HCT116 (cell line): Measurements from ENCODE around the gene ANKRD55. TPM values are rescaled to one million over a fixed set of nuclear protein-coding genes. Genes with fewer than 3 reads are reported as not detected.

ENCODE experiments used
- ATAC-seq: fragments of 200-7000 bp; cut with Tn5 transposase; 2 replicates; pipeline ENCODE4 v1.9.1; 2020; ENCODE audit warnings: mild to moderate bottlenecking, moderate library complexity
- BruUV-seq: library from RNA; stranded (reverse); fragments of 400-500 nt; replicated peaks from 2 replicates; lab custom pipeline; 2021; lab: Mats Ljungman, UMichigan
- CTCF ChIA-PET: fragments of 300-600 bp; sonication (Branson Sonifier 250); formaldehyde crosslinking; loops from one replicate; lab custom pipeline; 2021; ENCODE audit warnings: antibody characterized with exemption; lab: Charles Lee
- POLR2A ChIA-PET: fragments of 300-600, 350-600 bp; sonication (Branson Sonifier 250); formaldehyde crosslinking; loops from one replicate; lab custom pipeline; 2021; ENCODE audit warnings: antibody characterized with exemption; lab: Charles Lee
- RAD21 ChIA-PET, 2 experiments: fragments of 300-600 bp; sonication (Branson Sonifier 250); formaldehyde crosslinking; loops; one replicate each; lab custom pipeline; 2023; ENCODE audit warnings: low total read pairs in 2 of 2; ENCODE audit not compliant: uncharacterized antibody in 2 of 2, unreplicated experiment in 2 of 2, low non-redundant PET in 1 of 2; lab: Charles Lee
- DNase-seq: peaks from one replicate; pipeline ENCODE4 v3.0.0-alpha.2; 2010; ENCODE audit warnings: low read depth, low spot score
- H2AFZ ChIP-seq: fragments of 200-600 bp; shearing (Covaris generic), sonication (generic); 2 replicates; pipeline ENCODE4 v1.6.1; 2017; ENCODE audit warnings: low read depth, mixed run types, mixed read lengths, antibody characterized with exemption, low read length; ENCODE audit not compliant: poor library complexity, severe bottlenecking
- H3K27ac ChIP-seq: 2 replicates; pipeline ENCODE4 v1.5.1; 2012; ENCODE audit warnings: low read depth, low read length
- H3K27me3 ChIP-seq: fragments of 200-600 bp; sonication (generic); 2 replicates; pipeline ENCODE4 v1.6.1; 2016; ENCODE audit warnings: mixed run types, low read length, mixed read lengths; ENCODE audit not compliant: insufficient read depth
- H3K36me3 ChIP-seq, 2 experiments: fragments of 200-500 bp in 1 of 2; fragments of 200-600 bp in 1 of 2; sonication (Bioruptor generic) in 1 of 2; sonication (generic) in 1 of 2; 2 replicates each; pipeline versions ENCODE4 v1.5.1 to v1.6.1; 2014 to 2016; ENCODE audit warnings: low read length in 2 of 2, inconsistent platforms in 1 of 2, mixed read lengths in 1 of 2, mixed run types in 1 of 2; ENCODE audit not compliant: insufficient read depth in 2 of 2, control insufficient read depth in 1 of 2
- H3K4me1 ChIP-seq, 2 experiments: fragments of 200-600 bp in 1 of 2; sonication (generic) in 1 of 2; 2 replicates each; pipeline versions ENCODE4 v1.5.1 to v1.6.1; 2012 to 2017; ENCODE audit warnings: low read length in 2 of 2, inconsistent platforms in 1 of 2, mild to moderate bottlenecking in 1 of 2, mixed read lengths in 1 of 2, mixed run types in 1 of 2, moderate library complexity in 1 of 2; ENCODE audit not compliant: insufficient read depth in 2 of 2, control insufficient read depth in 1 of 2
- H3K4me2 ChIP-seq: fragments of 200-600 bp; sonication (generic); 2 replicates; pipeline ENCODE4 v1.6.1; 2017; ENCODE audit warnings: mixed run types, low read length, mixed read lengths
- H3K4me3 ChIP-seq, 2 experiments: fragments of 200-600 bp in 1 of 2; sonication (generic) in 1 of 2; replicated peaks in 1 of 2; 2 replicates each; pipeline ENCODE4 v1.5.1; 2011 to 2016; ENCODE audit warnings: low read length in 2 of 2, control low read depth in 1 of 2, low read depth in 1 of 2, mild to moderate bottlenecking in 1 of 2, mixed read lengths in 1 of 2, mixed run types in 1 of 2
- H3K79me2 ChIP-seq: fragments of 200-600 bp; sonication (generic); 2 replicates; pipeline ENCODE4 v1.6.1; 2017; ENCODE audit warnings: mild to moderate bottlenecking, mixed run types, low read length, moderate library complexity, mixed read lengths; ENCODE audit not compliant: insufficient read depth
- H3K9ac ChIP-seq: fragments of 200-600 bp; sonication (generic); 2 replicates; pipeline ENCODE4 v1.6.1; 2016; ENCODE audit warnings: low read length, mixed read lengths
- H3K9me2 ChIP-seq: fragments of 200-600 bp; sonication (generic), shearing (Covaris generic); 2 replicates; pipeline ENCODE4 v1.6.1; 2017; ENCODE audit warnings: mixed run types, mild to moderate bottlenecking, moderate library complexity; ENCODE audit not compliant: insufficient read depth
- H3K9me3 ChIP-seq, 2 experiments: fragments of 200-500 bp in 1 of 2; fragments of 200-600 bp in 1 of 2; sonication (Bioruptor generic) in 1 of 2; sonication (generic) in 1 of 2; 2 replicates each; pipeline ENCODE4 v1.6.1; 2014 to 2017; ENCODE audit warnings: low read length in 2 of 2, mixed read lengths in 2 of 2, inconsistent platforms in 1 of 2, low read depth in 1 of 2, mild to moderate bottlenecking in 1 of 2, mixed run types in 1 of 2, moderate library complexity in 1 of 2; ENCODE audit not compliant: control insufficient read depth in 1 of 2, insufficient read depth in 1 of 2
- H4K20me1 ChIP-seq: fragments of 200-600 bp; sonication (generic), shearing (Covaris generic); 2 replicates; pipeline ENCODE4 v1.6.1; 2017; ENCODE audit warnings: mixed run types, mild to moderate bottlenecking, moderate library complexity; ENCODE audit not compliant: insufficient read depth
- EGR1 ChIP-seq: IDR thresholded peaks from 2 replicates; pipeline ENCODE4 v1.6.1; 2012; ENCODE audit warnings: low read depth
- ELF1 ChIP-seq: IDR thresholded peaks from 2 replicates; pipeline ENCODE4 v1.6.1; 2012; ENCODE audit warnings: low read depth, borderline replicate concordance
- EZH2 ChIP-seq: fragments of 200-600 bp; sonication (generic); IDR thresholded peaks from 2 replicates; pipeline ENCODE4 v1.6.1; 2017; ENCODE audit warnings: antibody characterized with exemption, mixed run types
- EZH2phosphoT487 ChIP-seq: fragments of 200-600 bp; IDR thresholded peaks from 2 replicates; pipeline ENCODE4 v1.6.1; 2018; ENCODE audit warnings: antibody characterized with exemption, borderline replicate concordance
- FOSL1 ChIP-seq: IDR thresholded peaks from 2 replicates; pipeline ENCODE4 v1.6.1; 2012; ENCODE audit warnings: low read depth
- POLR2A ChIP-seq: IDR thresholded peaks from 2 replicates; pipeline ENCODE4 v1.7.0; 2011; ENCODE audit warnings: borderline replicate concordance; ENCODE audit not compliant: insufficient read depth, insufficient read length; ENCODE audit errors: extremely low read depth
- POLR2AphosphoS5 ChIP-seq: IDR thresholded peaks from 2 replicates; pipeline ENCODE4 v1.6.1; 2011; ENCODE audit warnings: mild to moderate bottlenecking, low read depth, low read length, moderate library complexity
- SIN3A ChIP-seq: IDR thresholded peaks from 2 replicates; pipeline ENCODE4 v1.6.1; 2012; ENCODE audit warnings: low read depth
- SP1 ChIP-seq: IDR thresholded peaks from 2 replicates; pipeline ENCODE4 v1.6.1; 2012; ENCODE audit warnings: low read depth
- SRF ChIP-seq: IDR thresholded peaks from 2 replicates; pipeline ENCODE4 v1.6.1; 2012; ENCODE audit warnings: low read depth
- TCF7L2 ChIP-seq: IDR thresholded peaks from 2 replicates; pipeline ENCODE4 v1.7.0; 2011; ENCODE audit warnings: borderline replicate concordance, inconsistent platforms; ENCODE audit not compliant: insufficient read depth, insufficient read length; ENCODE audit errors: extremely low read depth
- ZFX ChIP-seq: fragments of 450-650 bp; IDR thresholded peaks from 2 replicates; pipeline ENCODE4 v1.6.1; 2017
- ZNF274 ChIP-seq: fragments of 200-500 bp; sonication (Bioruptor generic); IDR thresholded peaks from 2 replicates; pipeline ENCODE4 v1.6.1; 2014; ENCODE audit warnings: mild to moderate bottlenecking, low read depth, low read length, inconsistent platforms
- intact Hi-C: fragments of 100-400 bp; cut with micrococcal nuclease; formaldehyde crosslinking; loops from 2 replicates; pipeline ENCODE4 v1.10.0; 2022
- total RNA-seq: library from RNA; stranded (reverse); gene quantifications from one replicate; pipeline ENCODE4 v1.2.1, GENCODE V29; 2021; ENCODE audit not compliant: unreplicated experiment
- TF ChIP-seq, protein P1 (sequence below): IDR thresholded peaks from 2 replicates; pipeline ENCODE4 v1.6.1; 2011; ENCODE audit warnings: mild to moderate bottlenecking, low read length, moderate library complexity; ENCODE audit not compliant: insufficient replicate concordance; ENCODE audit errors: extremely low read depth
- TF ChIP-seq, protein P2 (sequence below), 3 experiments: fragments of 200-600 bp in 1 of 3; sonication (generic) in 1 of 3; IDR thresholded peaks in 2 of 3; conservative IDR thresholded peaks in 1 of 3; 2 replicates each; pipeline ENCODE4 v1.5.1; 2012 to 2017; ENCODE audit warnings: low read depth in 2 of 3, low read length in 2 of 3, antibody characterized with exemption in 1 of 3, borderline replicate concordance in 1 of 3, control low read depth in 1 of 3, mild to moderate bottlenecking in 1 of 3, mixed read lengths in 1 of 3, mixed run types in 1 of 3, moderate library complexity in 1 of 3; ENCODE audit not compliant: insufficient read depth in 1 of 3
- TF ChIP-seq, protein P3 (sequence below): IDR thresholded peaks from 2 replicates; pipeline ENCODE4 v1.6.1; 2012; ENCODE audit warnings: low read depth

Gene ANKRD55
- total RNA-seq, 1 experiment from 2014 or later, result not detected

DNA sequence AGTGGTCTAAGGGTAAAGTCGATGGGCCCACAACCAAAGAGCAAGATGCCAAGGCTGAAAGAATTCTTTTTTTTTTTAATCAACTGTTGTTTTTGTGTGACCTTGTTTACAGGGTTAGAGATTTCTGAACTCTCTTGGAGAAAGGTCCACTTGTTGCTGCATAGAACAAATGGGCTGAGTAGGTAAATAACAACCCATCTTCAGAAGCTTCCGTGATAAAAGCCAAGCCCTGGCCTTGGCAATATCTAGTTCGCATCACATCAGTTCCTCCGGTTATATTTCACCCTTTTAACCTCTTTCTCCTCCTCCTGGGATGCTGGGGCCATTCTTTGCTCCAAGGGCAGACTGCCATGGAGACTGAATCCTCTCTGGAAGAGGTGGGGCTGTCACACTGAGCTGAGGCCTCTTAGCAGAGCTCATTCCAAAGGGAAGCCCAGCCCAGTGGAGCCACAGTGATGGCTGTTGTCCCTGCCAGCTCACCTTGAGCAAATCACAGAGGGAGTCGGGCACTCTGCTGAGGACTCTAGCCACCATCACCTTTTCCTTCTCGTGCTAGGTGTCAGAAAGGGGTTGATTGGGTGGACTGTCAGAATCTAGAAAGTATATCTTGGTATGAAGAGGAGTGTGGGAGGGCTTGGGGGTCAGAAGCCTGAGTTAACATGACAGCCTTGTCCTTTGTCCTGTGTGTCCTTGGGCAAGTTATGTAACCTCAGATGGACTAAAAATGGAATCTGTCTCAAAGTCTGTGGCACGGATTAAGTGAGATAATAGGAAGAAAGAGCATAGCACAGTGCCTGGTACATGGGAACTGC lies 17.9 kb downstream of the ANKRD55 start:
- no peak for TF ChIP-seq EZH2phosphoT487
- TF ChIP-seq, protein P1, sequence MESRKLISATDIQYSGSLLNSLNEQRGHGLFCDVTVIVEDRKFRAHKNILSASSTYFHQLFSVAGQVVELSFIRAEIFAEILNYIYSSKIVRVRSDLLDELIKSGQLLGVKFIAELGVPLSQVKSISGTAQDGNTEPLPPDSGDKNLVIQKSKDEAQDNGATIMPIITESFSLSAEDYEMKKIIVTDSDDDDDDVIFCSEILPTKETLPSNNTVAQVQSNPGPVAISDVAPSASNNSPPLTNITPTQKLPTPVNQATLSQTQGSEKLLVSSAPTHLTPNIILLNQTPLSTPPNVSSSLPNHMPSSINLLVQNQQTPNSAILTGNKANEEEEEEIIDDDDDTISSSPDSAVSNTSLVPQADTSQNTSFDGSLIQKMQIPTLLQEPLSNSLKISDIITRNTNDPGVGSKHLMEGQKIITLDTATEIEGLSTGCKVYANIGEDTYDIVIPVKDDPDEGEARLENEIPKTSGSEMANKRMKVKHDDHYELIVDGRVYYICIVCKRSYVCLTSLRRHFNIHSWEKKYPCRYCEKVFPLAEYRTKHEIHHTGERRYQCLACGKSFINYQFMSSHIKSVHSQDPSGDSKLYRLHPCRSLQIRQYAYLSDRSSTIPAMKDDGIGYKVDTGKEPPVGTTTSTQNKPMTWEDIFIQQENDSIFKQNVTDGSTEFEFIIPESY, result no peak
- TF ChIP-seq SP1, result no peak
- TF ChIP-seq POLR2AphosphoS5, result no peak
- no peak for TF ChIP-seq EGR1
- TF ChIP-seq, protein P2, sequence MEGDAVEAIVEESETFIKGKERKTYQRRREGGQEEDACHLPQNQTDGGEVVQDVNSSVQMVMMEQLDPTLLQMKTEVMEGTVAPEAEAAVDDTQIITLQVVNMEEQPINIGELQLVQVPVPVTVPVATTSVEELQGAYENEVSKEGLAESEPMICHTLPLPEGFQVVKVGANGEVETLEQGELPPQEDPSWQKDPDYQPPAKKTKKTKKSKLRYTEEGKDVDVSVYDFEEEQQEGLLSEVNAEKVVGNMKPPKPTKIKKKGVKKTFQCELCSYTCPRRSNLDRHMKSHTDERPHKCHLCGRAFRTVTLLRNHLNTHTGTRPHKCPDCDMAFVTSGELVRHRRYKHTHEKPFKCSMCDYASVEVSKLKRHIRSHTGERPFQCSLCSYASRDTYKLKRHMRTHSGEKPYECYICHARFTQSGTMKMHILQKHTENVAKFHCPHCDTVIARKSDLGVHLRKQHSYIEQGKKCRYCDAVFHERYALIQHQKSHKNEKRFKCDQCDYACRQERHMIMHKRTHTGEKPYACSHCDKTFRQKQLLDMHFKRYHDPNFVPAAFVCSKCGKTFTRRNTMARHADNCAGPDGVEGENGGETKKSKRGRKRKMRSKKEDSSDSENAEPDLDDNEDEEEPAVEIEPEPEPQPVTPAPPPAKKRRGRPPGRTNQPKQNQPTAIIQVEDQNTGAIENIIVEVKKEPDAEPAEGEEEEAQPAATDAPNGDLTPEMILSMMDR (IDR thresholded peaks at IDR 0.05 in 2 of 3, conservative IDR thresholded peaks at IDR 0.05 in 1 of 3; ENCODE audit: borderline replicate concordance in 1 of 3, insufficient read depth in 1 of 3, low read depth in 2 of 3, low read length in 2 of 3), result no peak
- TF ChIP-seq TCF7L2, result no peak
- TF ChIP-seq ZNF274, result no peak
- TF ChIP-seq SRF, result no peak
- TF ChIP-seq ELF1, result no peak
- no peak for TF ChIP-seq EZH2
- TF ChIP-seq, protein P3, sequence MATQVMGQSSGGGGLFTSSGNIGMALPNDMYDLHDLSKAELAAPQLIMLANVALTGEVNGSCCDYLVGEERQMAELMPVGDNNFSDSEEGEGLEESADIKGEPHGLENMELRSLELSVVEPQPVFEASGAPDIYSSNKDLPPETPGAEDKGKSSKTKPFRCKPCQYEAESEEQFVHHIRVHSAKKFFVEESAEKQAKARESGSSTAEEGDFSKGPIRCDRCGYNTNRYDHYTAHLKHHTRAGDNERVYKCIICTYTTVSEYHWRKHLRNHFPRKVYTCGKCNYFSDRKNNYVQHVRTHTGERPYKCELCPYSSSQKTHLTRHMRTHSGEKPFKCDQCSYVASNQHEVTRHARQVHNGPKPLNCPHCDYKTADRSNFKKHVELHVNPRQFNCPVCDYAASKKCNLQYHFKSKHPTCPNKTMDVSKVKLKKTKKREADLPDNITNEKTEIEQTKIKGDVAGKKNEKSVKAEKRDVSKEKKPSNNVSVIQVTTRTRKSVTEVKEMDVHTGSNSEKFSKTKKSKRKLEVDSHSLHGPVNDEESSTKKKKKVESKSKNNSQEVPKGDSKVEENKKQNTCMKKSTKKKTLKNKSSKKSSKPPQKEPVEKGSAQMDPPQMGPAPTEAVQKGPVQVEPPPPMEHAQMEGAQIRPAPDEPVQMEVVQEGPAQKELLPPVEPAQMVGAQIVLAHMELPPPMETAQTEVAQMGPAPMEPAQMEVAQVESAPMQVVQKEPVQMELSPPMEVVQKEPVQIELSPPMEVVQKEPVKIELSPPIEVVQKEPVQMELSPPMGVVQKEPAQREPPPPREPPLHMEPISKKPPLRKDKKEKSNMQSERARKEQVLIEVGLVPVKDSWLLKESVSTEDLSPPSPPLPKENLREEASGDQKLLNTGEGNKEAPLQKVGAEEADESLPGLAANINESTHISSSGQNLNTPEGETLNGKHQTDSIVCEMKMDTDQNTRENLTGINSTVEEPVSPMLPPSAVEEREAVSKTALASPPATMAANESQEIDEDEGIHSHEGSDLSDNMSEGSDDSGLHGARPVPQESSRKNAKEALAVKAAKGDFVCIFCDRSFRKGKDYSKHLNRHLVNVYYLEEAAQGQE, result no peak
- TF ChIP-seq ZFX, result no peak
- TF ChIP-seq POLR2A, result no peak
- no peak for TF ChIP-seq FOSL1
- TF ChIP-seq SIN3A, result no peak
- Histone ChIP-seq H3K4me2 (no peak overlapping the region), H3K4me1 (peaks cover 13 to 23% of the 10 kb centered on the region in 2 experiments), H2AFZ (no peak overlapping the region), H3K79me2 (no peaks in the 10 kb centered on the region), H3K9me2 (no peaks in the 10 kb centered on the region), H3K9me3 (0 out of 4 replicates have a peak, but pooled peaks cover 0 to 3% of the 10 kb centered on the region in 2 experiments), H3K27ac (no peak overlapping the region), H3K27me3 (no peaks in the 10 kb centered on the region), H3K9ac (no peak overlapping the region), H3K4me3 (no peak overlapping the region), H4K20me1 (no peaks in the 10 kb centered on the region), H3K36me3 (no peaks in the 10 kb centered on the region)
- DNase-seq (no peak), ATAC-seq (no peak)
- no TSS peak for BruUV-seq
- intact Hi-C loops, result no loop called here
- CTCF ChIA-PET, result interaction anchor here (0.9 kb wide), 1 partner anchor 279 kb away, joined by 3 read pairs; no protein-coding TSS in a partner anchor
- POLR2A ChIA-PET, result interaction anchor here (0.6 kb wide), 1 partner anchor 14 kb away, joined by 3 read pairs; no protein-coding TSS in a partner anchor
- RAD21 ChIA-PET, result no interaction called here
